GM19397 (cell line): ENCODE results near the gene TICAM1.

Experiments
- ATAC-seq: cut with Tn5 transposase; IDR thresholded peaks from one replicate; pipeline ENCODE4 v1.9.1; 2021; ENCODE audit warnings: mild to moderate bottlenecking, moderate library complexity; ENCODE audit not compliant: unreplicated experiment

Gene TICAM1

DNA sequence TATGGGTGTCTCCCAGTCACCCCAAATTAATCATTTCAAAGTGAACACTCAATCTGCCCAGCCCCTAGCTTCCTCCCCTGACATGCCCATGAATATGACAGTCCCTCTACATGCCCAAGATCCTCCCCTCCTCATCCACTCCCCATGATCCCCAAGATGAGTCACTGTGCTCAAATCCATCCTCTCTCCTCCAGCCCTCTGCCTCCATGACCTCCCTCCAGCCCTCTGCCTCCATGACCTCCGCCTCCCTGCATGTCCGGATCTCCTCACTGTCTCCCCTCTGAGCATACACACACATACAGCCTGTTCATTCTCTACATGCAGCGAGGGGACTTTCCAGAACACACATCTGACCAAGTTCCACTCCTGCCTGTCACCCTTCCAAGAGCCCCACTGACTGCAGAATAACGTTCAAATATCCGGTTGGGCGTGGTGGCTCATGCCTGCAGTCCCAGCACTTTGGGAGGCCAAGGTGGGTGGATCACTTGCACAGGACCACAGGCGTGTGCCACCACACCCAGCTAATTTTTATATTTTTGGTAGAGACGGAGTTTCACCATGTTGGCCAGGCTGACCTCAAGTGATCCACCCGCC lies 58.4 kb downstream of the TICAM1 start:
- no peak for ATAC-seq

DNA sequence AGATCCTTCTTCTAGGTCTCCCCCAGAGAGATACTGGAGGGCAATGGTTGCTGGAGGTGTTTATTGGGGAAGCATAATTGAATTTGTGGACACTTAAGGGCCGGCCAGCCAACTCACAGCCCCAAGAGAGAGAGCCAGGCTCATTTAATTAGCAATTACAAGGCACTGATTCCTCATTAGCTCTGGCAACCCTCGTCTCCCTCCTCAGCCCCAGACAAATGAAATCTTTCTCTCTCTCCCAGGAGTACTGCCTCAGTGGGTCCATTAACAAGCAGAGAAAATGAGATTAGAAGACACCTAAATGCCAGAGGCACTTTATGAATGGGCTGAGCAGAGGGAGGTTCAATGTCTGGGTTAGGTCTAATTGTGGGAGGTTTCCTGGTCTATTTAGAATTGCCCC lies 58.9 kb downstream of the TICAM1 start:
- ATAC-seq, result no peak

DNA sequence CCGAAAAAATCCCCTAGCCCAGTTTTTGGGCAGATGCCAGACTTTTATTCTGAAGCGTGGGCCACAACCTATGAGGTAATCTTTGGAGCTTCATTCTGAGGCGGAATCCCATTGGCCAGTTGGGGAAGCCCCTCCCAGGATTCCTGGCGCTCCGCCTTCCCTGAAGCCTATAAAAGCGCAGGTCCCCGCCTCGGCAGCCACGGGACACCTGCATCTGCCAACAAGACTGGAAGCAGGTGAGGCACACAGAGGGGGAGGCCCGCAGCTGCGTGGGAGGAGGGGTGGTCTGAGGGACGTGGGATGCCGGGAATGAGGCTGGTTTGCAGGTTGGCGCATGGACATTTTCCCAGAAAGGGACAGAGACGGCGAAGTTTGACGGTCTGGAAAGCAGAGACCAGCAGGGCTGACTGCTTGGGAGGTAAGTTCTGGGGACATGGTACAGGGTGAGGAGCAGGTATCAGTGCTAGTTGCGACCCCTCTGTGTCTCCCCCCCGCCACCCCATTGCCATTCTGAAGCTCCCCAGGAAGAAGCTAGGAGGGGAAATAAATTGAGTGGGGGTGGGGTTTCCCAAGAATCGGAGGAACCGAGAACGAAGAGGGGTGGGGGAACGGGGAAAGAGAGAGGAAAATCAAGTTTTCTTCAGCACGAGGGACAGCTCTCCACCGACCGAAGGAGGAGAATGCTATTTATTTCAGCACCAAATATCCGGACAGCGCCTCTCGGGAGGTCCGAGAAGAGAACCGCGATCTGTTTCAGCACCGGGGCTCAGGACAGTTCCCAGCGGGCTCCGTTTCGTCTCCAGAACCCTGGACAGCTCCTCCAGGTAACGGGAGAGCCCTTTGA lies 62.4 kb downstream of the TICAM1 start:
- ATAC-seq, result no peak
